ENCODE measurements around the gene MAG. TPM values are rescaled to one million over a fixed set of nuclear protein-coding genes. Genes with fewer than 3 reads are reported as not detected.
A peak's percentile ranks its signal among the peaks of the same experiment; 100 is the strongest.

The MAG gene
- total RNA-seq, 1 donor from 2014 or later = not detected

- no peak for DNase-seq (ENCODE audit: low spot score)
- H3K27me3 Mint-ChIP-seq (ENCODE audit: low read depth) = peaks cover 23% of the 10 kb centered on the region
Measured at GRCh38 chr19:35254341-35255297, 37.3 kb upstream of the MAG start.

GRCh38 chr19:35256566-35256965 lies 35.4 kb upstream of the MAG start:
- H3K4me1 Mint-ChIP-seq (ENCODE audit: low read depth) = no peaks in the 10 kb centered on the region
- peaks cover 3% of the 10 kb centered on the region for H3K27me3 Mint-ChIP-seq (ENCODE audit: low read depth)
- no peaks in the 10 kb centered on the region for H3K9me3 Mint-ChIP-seq (ENCODE audit: low read depth)
- no peak for TF ChIP-seq CTCF (IDR thresholded peaks at IDR 0.05)
- DNase-seq (ENCODE audit: low spot score) = no peak
- H3K27ac Mint-ChIP-seq (ENCODE audit: unreplicated experiment) = no peak overlapping the region
- H3K4me3 Mint-ChIP-seq (ENCODE audit: unreplicated experiment) = no peak overlapping the region
- no peaks in the 10 kb centered on the region for H3K36me3 Mint-ChIP-seq (ENCODE audit: low read depth)

More at GRCh38 chr19:35254341-35255297, 37.3 kb upstream of the MAG start:
- Mint-ChIP-seq H3K27ac (ENCODE audit: unreplicated experiment) (no peak overlapping the region), H3K9me3 (ENCODE audit: low read depth) (no peaks in the 10 kb centered on the region), H3K4me1 (ENCODE audit: low read depth) (peaks cover under 1% of the 10 kb centered on the region), H3K36me3 (ENCODE audit: low read depth) (no peaks in the 10 kb centered on the region), H3K4me3 (ENCODE audit: unreplicated experiment) (no peak overlapping the region)
- no peak for TF ChIP-seq CTCF (IDR thresholded peaks at IDR 0.05)

GRCh38 chr19:35257113-35257461 lies 34.9 kb upstream of the MAG start:
- Mint-ChIP-seq H3K36me3 (ENCODE audit: low read depth) (no peaks in the 10 kb centered on the region), H3K9me3 (ENCODE audit: low read depth) (no peaks in the 10 kb centered on the region), H3K4me3 (ENCODE audit: unreplicated experiment) (no peak overlapping the region), H3K4me1 (ENCODE audit: low read depth) (no peaks in the 10 kb centered on the region), H3K27me3 (ENCODE audit: low read depth) (peaks cover 2% of the 10 kb centered on the region), H3K27ac (ENCODE audit: unreplicated experiment) (no peak overlapping the region)
- no peak for TF ChIP-seq CTCF (IDR thresholded peaks at IDR 0.05)
- no peak for DNase-seq (ENCODE audit: low spot score)

- Mint-ChIP-seq H3K4me3 (ENCODE audit: unreplicated experiment) (no peak overlapping the region), H3K9me3 (ENCODE audit: low read depth) (no peaks in the 10 kb centered on the region), H3K27ac (ENCODE audit: unreplicated experiment) (no peak overlapping the region), H3K36me3 (ENCODE audit: low read depth) (peaks cover 2% of the 10 kb centered on the region), H3K27me3 (ENCODE audit: low read depth) (peaks cover 2% of the 10 kb centered on the region), H3K4me1 (ENCODE audit: low read depth) (peaks cover 5% of the 10 kb centered on the region)
- no peak for TF ChIP-seq CTCF (IDR thresholded peaks at IDR 0.05)
- peak; percentile 55 for DNase-seq (ENCODE audit: low spot score)
Measured at GRCh38 chr19:35260694-35261304, 31.2 kb upstream of the MAG start.

- DNase-seq (ENCODE audit: low spot score) = peak; percentile 38
- H3K36me3 Mint-ChIP-seq (ENCODE audit: low read depth) = peaks cover 4% of the 10 kb centered on the region
- H3K27ac Mint-ChIP-seq (ENCODE audit: unreplicated experiment) = no peak overlapping the region
- H3K4me1 Mint-ChIP-seq (ENCODE audit: low read depth) = peaks cover 5% of the 10 kb centered on the region
- peaks cover under 1% of the 10 kb centered on the region for H3K27me3 Mint-ChIP-seq (ENCODE audit: low read depth)
- no peak for TF ChIP-seq CTCF (IDR thresholded peaks at IDR 0.05)
- no peaks in the 10 kb centered on the region for H3K9me3 Mint-ChIP-seq (ENCODE audit: low read depth)
- H3K4me3 Mint-ChIP-seq (ENCODE audit: unreplicated experiment) = no peak overlapping the region
Measured at GRCh38 chr19:35261356-35262100, 30.4 kb upstream of the MAG start.
